ENCODE results near the gene TBC1D1.
A peak's percentile ranks its signal among the peaks of the same experiment; 100 is the strongest.

The TBC1D1 gene

DNA sequence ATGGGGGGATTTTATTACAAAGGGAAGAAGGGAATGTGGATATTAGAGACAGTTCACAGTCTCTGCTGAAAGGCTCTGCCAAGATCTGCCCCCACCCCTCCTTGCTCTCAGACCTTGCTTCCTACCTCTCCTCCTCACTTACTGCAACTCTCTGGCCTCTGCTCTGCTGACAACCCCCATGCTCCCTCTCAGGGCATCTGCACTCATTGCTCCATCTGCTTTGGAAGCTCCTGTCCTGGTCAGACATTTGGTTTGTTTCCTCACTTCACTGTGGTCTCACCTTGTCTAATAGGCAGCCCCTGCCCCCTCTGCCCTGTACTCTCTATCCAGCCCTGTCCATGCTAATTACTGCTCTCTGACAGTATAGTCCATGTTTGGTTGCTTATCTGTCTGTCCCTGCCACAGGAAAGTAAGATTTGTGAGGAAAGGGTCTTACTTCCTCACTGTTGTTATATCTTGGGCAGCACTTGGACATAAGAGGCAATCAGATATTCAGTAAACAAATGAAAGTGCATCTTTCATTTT is 258.6 kb downstream of the TBC1D1 start:
- no peak for DNase-seq (ENCODE audit: low read depth)

DNA sequence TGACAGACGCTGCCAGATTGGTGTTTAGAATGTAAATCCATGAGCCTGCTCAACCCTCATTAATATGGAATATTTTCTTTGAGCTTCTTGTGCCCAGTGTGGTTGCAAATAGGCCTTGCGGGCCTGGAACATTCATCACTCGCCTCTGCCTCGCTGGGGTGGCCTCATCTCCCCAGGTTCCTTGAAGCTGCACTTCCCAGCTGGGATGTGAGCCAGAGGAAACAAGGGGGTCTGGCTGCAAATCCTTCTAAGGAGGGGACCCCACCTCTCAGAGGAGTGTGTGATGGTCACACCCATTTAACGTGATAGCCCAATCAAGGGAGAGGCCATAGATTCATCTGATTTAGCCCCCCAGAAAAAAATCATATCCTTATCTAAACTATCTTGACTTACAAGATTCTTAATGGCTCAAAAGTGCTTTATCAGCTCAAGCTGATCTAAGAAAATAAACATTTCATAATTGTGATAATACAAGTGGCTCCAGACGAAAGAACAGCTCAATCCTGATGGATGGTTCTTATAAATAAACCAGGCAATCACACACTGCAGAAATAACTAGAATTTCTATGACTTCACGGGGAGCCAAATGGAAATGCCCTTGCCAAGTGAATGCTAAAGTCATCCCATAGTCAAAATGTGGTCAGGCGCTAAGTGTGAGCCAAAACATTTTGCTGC is 259.2 kb downstream of the TBC1D1 start:
- DNase-seq (ENCODE audit: low read depth), result no peak

DNA sequence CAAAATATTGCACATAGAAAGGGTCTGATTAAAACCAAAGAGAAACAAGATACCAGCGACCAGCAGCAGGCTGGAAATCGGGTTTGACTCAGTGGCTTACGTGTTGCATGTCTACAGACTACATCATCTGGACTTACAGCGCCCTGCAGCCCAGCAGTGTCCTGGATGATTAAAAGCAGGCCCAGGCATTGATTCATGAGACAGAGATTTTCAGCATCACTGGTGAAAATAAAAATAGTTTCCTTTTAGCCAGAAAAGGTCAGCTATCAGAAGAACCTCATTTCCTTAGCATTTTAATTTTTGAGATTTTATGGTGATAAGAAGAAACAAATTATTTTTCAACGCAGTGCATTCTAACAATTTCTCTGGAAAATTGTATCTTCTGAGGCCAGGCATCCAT is 259.9 kb downstream of the TBC1D1 start:
- DNase-seq (ENCODE audit: low read depth), result no peak

DNA sequence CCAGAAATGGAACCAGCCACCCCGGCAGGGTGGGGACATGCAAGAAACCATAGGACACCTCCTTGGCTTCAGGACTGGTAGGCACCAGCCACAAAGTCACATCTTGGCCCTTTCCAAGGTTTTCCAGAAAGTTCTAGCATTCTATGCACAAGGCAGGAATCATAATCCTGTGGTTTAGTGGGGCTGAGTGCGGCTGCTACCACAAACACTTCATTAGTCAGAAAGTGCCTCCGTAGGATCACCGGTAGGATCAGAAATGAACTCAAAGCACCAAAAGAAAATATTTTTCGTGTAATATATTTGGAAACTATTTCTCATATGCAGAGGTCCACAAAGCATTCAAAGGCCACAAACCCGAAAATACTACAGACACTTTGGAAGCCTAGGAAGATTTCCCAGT is 261.0 kb downstream of the TBC1D1 start:
- no peak for DNase-seq (ENCODE audit: low read depth)

DNA sequence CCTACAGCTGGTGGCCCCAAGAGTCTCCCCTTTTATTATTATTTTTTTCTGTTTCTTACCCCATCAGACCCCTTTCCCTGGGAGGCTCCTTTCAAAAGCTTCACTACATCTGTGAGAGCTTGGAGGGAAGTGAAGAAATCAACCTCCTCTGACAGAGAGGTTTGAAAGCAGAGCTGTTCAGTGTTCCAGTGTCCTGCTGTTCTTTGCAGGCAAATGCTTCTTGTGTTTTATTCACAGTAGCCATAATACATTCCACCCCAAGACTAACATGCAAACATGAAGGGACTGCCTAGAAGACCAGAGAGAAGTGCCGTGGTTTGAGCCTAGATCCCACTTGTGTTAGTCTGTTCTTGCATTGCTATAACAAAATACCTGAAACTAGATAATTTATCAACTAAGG is 261.4 kb downstream of the TBC1D1 start:
- no peak for DNase-seq (ENCODE audit: low read depth)

DNA sequence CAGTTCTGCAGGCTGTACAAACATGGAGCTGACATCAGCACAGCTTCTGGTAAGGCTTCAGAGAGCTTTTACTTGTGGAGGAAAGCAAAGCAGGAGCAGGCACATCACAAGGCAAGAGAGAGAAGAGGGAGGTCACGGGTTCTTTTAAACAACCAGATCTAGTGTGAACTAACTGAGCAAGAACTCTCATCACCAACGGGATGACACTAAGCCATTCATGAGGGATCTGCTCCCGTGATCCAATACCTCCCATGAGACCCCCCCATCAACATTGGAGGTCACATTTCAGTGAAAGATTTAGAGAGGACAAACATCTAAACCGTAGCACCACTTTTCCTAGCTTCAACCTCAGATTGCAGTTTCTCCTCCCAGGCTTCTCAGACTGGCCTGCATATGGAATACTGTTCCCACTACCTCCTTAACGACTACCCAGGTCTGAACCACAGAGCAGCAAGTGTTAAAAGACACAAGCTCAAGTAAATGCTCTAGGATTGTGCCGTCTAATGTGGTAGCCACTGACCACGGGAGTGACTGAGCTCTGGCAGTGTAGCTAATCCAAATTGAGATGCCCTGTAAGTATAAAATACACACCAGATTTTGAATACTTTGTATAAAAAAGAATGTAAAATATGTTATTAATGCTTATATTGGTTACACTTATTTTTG is 262.0 kb downstream of the TBC1D1 start:
- no peak for DNase-seq (ENCODE audit: low read depth)

DNA sequence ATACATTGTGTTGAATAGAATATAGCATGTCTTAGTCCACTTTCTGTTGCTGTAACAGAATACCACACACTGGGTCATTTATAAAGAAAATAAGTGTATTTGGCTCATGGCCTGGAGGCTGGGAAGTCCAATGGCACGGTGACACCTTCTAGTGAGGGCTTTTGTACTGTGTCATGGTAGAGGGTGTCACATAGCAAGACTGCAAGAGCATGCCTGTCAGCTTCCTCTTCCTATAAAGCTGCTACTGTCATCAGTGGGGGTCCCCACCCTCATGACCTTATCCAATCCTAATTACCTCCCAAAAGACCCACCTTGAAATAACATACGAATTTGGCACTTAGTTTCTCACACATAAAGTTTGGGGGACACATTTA is 262.5 kb downstream of the TBC1D1 start:
- DNase-seq (ENCODE audit: low read depth), result no peak

DNA sequence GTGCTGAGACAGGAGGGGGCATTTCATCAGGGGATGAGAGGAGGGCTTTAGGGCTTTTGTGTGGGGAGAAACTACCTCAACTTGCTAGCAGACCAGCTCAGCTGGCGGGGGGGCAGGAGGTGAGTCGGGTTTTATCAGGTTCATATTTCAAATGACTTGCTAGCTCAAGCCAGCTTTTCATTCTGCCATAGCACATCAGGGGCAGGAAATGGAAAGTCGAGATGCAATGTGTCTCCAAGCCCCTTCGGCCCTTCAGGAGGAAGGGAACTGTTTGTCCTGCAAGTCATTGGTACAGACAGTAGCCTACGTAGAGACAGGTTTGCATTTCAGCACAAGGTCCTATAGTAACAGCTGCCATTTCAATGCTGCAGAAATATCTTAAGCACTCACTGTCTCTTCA is 263.4 kb downstream of the TBC1D1 start:
- no peak for DNase-seq (ENCODE audit: low read depth)

DNA sequence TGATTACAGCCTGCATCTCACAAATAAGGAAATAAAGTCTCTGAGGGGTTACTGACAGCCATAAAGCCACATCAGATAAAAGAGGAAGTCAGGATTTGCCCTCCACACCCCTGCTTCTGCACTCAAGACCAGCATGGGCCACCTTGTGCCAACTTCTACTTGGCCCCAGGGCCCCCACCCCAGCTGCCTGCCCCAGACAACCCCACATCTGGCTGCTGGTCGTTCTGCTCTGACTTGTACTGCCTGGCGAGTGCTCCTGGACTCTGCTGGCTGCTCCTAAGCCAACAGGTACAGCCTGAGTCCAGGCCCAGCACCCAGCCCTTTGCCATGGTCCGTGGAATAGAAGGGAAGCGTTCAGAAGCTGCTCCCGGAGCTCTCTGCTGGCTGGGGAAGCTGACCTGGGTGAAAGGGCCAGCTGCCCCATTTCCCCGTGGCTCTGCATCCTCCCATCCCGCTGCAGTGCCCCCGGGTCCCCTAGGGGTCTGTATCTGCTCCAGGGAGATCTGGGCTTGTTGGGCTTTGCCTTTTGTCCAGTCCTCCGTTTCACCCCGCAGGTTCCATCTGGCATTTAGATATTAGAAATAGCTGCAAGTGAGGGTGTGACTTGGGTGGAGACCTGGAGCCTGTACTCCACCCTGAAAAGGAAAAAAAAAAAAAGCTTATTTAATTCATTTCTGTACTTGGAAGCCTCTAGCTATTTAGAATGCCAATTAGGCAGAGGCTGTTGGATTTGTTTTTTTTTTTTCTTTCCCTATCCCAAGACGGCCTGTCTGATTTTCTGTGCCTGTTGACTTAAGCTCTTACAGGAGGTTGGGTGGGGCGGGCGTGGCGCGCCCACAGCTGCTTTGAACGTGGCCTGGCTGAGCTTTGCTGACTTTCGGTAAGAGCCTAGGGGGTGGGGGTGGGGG is 264.1 kb downstream of the TBC1D1 start:
- DNase-seq (ENCODE audit: low read depth), result no peak

DNA sequence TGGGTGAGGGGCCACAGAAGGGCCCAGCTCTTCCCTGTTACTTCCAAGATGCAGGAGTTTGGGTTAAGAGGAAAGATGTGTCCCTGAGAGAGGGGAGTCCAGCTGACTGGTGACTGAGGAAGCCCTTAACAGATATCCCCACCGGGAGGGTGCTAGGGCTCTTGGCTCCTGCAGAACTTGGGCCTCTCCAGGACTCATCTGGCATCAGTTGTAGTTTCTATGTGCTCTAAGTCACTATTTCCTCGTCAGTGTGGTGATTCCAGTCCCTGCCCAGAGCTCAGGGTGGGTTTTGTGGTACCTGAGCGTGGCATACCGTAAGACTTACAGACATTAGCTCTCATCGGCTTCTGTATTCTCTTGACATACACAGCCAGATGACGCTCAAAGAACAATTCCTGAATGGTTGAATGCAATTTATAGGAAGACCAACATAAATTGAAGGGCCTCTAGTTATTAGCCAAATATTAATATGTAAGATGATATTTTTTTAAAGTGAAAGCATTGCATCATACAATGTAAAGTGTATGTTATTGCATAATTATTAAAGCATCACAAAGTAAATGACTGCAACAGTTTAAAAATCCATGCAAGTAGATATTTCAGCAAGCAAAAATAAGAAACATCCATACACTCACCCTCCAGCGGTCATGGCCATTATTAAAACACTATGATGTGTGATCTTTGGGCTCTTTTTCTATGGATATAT is 264.9 kb downstream of the TBC1D1 start:
- no peak for DNase-seq (ENCODE audit: low read depth)

DNA sequence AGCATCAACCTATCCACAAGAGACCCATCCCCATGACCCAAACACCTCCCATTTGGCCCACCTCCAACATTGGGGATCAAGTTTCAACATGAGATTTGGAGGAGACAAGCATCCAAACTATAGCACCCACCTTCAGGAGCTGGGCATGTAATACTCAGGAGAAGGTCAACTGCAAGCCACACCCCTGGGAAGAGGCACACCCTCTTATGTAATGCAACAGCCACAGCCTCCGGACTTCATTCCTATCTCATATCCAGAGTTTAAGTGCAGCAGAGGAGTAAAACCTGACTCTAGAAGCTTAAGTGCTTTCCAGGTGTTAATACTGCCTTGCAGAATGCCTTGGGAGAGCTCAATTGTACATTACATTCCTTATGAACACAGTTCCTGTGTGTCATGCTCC is 266.7 kb downstream of the TBC1D1 start:
- DNase-seq (ENCODE audit: low read depth), result no peak

DNA sequence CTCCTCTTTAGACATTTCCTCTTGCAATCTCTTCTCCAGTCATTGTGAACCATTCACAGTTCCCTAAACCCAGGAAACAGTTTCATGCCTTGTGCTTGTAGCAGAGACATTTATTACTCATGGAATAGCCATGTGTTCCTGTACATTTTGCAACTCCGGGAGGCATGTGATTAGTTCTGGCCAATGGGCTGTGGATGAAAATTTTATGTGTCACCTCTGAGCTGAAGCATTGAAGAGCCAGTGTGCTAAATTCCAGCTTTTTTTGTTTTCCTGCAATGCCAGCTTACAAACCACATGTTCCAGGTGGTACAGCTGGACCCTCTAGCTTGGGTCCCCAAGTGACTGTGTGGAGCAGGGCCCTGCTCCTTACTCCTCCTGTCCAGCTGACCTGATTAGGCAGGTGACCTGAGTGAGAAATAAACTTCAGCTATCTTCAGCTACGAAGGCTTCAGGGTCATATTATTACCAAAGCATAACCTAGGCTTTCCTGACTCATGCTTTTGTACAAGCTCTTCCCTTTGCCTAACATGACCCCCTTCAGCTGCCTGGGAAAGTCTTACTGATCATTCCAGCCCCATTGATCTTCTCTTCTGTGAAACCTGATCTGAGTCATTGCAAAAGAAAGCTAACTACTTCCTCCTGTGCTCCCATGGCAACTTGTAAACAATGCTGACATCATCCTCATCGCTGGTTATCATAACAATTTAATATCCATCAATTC is 269.8 kb downstream of the TBC1D1 start:
- DNase-seq (ENCODE audit: low read depth), result peak; percentile 31

DNA sequence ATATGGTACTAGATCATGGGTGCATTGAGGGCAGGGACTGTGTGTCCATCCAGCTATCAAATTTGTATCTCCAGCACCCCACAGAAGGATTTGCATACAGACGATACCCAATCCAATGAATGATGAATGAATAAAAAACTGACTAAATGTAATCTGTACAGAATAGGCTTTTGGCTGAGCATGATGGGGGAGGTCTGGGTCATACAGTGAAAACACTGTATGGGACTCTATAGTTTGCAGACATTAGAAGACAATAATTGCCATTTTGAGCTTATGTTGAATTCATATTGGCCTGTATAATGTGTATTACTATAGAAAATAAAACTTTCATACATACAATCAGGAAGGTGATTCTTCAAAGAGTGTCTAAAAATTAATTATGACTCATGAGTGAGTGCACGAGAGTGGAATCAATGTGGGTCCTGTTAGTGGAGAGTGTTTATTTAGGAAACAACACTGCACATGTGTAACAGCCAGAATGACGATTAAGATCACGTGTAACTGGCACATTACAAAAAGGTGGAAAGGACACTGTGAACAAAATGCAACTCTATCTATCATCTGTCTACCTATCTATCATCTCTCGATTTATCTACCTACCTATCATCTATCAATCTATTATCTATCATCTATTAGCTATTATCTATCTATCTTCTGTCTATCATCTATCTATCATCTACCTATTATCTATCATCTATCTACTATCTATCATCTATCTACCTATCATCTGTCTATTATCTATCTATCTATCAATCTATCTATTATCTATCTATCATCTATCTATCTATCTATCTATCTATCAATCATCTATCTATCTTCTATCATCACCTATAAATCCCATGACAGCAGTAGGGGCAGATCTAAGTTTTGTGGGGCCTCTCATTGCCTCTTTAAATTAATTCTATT is 270.6 kb downstream of the TBC1D1 start:
- DNase-seq (ENCODE audit: low read depth), result no peak

DNA sequence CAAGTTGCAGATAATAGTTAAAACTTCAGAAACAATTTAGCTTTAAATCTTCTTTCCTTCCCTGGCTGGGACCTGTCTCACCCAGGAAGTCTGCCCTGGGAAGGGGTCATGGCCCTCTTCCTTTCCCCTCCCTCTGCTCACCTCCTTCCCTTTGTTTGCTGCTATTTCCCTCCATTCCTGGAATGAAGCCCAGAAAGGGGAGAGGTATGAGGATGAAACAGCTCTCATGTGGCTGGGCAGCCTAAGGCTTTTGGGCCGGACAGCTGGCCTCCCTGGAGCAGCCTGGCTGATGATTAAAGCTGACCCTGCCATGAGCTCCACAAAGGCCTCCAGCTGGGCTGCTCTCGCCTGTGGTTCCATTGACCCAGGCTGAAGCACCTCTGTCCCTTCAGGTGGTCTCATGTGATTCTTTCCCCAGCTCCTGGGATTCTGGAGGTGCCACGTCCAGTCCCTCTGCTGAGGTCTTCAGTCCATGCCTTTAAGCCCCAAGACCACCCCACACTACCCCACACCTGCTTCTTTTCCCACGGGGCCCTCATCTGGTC is 271.4 kb downstream of the TBC1D1 start:
- no peak for DNase-seq (ENCODE audit: low read depth)

DNA sequence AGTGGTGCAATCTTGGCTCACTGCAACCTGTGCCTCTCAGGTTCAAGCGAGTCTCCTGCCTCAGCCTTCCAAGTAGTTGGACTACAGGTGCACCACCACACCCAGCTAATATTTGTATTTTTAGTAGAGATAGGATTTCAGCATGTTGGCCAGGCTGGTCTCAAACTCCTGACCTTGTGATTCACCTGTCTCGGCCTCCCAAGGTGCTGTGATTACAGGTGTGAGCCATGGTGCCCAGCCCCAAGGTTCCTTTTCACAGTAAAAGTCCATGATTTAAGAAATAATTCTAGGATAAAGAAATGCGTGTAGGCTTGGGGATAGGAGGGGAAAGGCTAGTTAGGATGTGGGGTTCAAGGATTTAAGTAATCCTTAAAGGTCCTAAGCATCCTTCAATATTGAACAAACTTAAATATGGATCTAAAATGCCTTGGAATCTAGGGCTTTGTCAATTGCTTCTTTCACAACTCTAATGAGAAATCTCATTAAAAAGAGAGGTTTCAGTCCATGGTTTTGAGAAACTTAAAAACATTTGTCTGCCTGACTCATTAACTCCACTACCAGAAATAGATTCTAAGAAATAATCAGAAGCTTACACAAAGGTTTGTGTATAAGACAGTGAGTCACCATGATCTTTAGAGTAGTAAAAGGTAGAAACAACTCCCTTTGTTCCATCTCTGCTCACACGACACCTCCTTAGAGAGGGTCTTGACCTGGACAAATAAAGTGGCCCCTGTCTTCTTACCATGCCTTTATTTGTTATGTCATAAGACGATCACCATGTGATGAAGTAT is 272.5 kb downstream of the TBC1D1 start:
- DNase-seq (ENCODE audit: low read depth), result no peak

DNA sequence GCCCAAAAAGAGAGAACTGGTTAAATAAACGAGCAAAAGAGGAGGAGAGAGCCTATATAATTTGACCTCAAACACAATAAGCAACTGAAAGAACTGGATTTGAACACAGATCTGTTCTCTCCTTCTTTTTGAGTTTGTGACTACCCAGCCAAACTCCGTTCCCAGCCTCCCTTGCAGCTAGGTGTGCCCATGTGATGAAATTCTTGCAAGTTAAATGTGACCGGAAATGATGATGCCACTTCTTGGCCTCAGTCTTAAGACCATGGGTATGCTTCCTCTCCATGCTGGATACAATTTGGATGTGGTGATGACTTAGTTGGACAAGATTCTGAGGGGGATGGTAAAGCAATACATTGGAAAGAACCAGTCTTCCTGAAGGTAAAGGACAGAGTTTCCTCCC is 273.5 kb downstream of the TBC1D1 start:
- DNase-seq (ENCODE audit: low read depth), result no peak

DNA sequence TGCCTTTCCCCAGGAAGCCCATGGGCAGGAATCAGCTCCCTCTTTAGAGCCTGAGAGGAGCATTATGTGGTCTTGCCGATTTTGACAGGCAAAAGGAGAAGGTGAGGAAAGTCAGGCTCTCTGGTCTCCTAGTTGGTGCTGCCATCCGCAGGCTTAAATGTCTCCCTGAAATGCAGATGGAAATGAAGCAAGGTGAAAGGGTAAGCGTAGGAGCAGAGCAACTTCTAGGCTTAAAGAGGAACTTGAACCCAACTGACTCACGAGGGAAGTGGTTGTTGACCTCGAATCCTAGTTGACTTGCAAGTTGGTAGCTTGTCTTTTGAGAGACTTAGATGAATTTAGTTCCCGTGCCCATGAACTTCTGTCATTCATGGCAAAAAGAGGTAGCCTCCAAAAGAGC is 275.2 kb downstream of the TBC1D1 start:
- no peak for DNase-seq (ENCODE audit: low read depth)

DNA sequence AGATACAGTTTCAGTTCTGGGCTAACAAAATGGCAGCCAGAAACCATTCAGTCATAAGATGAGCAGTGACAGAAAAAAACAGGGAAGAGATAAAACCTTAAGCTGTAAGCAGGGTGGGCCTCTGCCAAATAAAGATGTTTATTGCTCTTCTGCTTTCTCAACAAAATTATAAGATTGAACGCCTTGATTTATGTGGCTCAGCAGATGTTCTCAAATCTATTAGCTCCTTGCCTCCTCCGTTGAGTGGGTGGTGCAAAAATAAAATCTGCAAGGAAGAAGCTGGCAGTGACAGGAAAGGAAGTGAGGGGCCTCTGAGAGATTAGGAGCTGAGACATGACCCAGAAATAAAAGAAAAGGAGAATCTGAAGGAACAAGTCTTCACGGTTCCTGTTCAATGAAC is 275.9 kb downstream of the TBC1D1 start:
- no peak for DNase-seq (ENCODE audit: low read depth)

DNA sequence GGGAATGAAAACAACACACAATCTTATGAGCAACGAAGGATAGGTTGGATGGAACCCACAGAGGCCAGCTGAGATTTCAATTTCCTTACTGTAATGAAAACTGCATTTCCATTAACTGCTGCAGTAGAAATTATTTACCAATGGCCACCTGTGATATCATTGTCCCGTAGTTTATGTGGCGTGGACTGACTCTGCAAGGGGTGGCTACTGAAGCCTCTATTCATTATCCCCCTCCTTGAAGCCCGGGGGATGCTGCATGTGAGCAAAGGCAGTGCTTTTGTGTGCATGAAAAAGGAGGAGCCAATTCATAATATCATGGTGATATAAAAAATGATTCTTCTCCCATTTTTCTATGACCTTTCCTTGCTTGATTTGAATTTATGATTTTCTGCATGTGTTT is 277.1 kb downstream of the TBC1D1 start:
- DNase-seq (ENCODE audit: low read depth), result no peak
